RKO (cell line): ENCODE data around the gene TOM1L2.
A peak's percentile ranks its signal among the peaks of the same experiment; 100 is the strongest.
"Not testable (repeated sequence)": the region's sequence is repeated elsewhere in the genome, so short reads cannot be mapped to it uniquely, and the experiment has no call there.

Experiments
- DNase-seq: peaks from one replicate; pipeline ENCODE4 v3.0.0-alpha.2; 2016; ENCODE audit warnings: low spot score

Gene TOM1L2

GRCh38 chr17:17972126-17972951 is at the start of gene TOM1L2, which contains the start of gene DRC3:
Gene TOM1L2 (minus strand): TSS chr17:17972400. CDS start chr17:17972313, 87 bp downstream.
Gene DRC3 (plus strand): TSS chr17:17972862. CDS start chr17:17977599, 4,737 bp downstream.
- peak; percentile 100 for DNase-seq

GRCh38 chr17:18021372-18021771 is 49.2 kb upstream of the TOM1L2 start:
- no peak for DNase-seq

GRCh38 chr17:18020971-18021370 is 48.8 kb upstream of the TOM1L2 start:
- no peak for DNase-seq

GRCh38 chr17:18019838-18020154 is 47.6 kb upstream of the TOM1L2 start:
- no peak for DNase-seq

- DNase-seq = no peak
These were observed 46.3 kb upstream of the TOM1L2 start for GRCh38 chr17:18018411-18018921.

GRCh38 chr17:18017958-18018357 is 45.8 kb upstream of the TOM1L2 start:
- DNase-seq = no peak

GRCh38 chr17:18016426-18016825 is 44.2 kb upstream of the TOM1L2 start:
- no peak for DNase-seq

GRCh38 chr17:18015593-18015992 is 43.4 kb upstream of the TOM1L2 start:
- no peak for DNase-seq

GRCh38 chr17:18014006-18014405 is 41.8 kb upstream of the TOM1L2 start:
- DNase-seq = no peak

GRCh38 chr17:18011286-18011685 is 39.1 kb upstream of the TOM1L2 start:
- no peak for DNase-seq

GRCh38 chr17:18009609-18010420 is 37.6 kb upstream of the TOM1L2 start:
- no peak for DNase-seq

GRCh38 chr17:18008496-18009268 is 36.5 kb upstream of the TOM1L2 start:
- no peak for DNase-seq

GRCh38 chr17:18006495-18007239 is 34.5 kb upstream of the TOM1L2 start:
- no peak for DNase-seq

- no peak for DNase-seq
These were observed 33.3 kb upstream of the TOM1L2 start for GRCh38 chr17:18005496-18005895.

GRCh38 chr17:18004884-18005305 is 32.7 kb upstream of the TOM1L2 start:
- DNase-seq = no peak

GRCh38 chr17:18004345-18004744 is 32.1 kb upstream of the TOM1L2 start:
- no peak for DNase-seq

GRCh38 chr17:18002171-18002570 is 30.0 kb upstream of the TOM1L2 start:
- no peak for DNase-seq

- DNase-seq = no peak
These were observed 27.8 kb upstream of the TOM1L2 start for GRCh38 chr17:18000030-18000408.

GRCh38 chr17:17999364-18000029 is 27.3 kb upstream of the TOM1L2 start:
- peak; percentile 12 for DNase-seq

- no peak for DNase-seq
These were observed 26.7 kb upstream of the TOM1L2 start for GRCh38 chr17:17998934-17999333.

- DNase-seq = not testable (repeated sequence)
These were observed 23.7 kb upstream of the TOM1L2 start for GRCh38 chr17:17995887-17996286.
